Astrocyte of the cerebellum (primary cell): ENCODE data around the gene SF3A2.

Experiments used
- DNase-seq: peaks from one replicate; pipeline ENCODE4 v3.0.0-alpha.2; 2011; ENCODE audit warnings: low read depth
- H3K4me3 ChIP-seq: 2 replicates; pipeline ENCODE4 v1.5.1; 2011; ENCODE audit warnings: mild to moderate bottlenecking, low read depth, low read length, moderate library complexity
- in situ Hi-C: cut with HindIII; loops from 2 replicates; pipeline ENCODE4 v1.10.0; 2017; ENCODE audit warnings: low sequenced_read_pairs
- TF ChIP-seq, protein P1 (sequence below): IDR thresholded peaks from 2 replicates; pipeline ENCODE4 v1.5.1; 2012; ENCODE audit warnings: low read length, low read depth, moderate library complexity, mild to moderate bottlenecking; ENCODE audit errors: missing control alignments

SF3A2 gene

DNA sequence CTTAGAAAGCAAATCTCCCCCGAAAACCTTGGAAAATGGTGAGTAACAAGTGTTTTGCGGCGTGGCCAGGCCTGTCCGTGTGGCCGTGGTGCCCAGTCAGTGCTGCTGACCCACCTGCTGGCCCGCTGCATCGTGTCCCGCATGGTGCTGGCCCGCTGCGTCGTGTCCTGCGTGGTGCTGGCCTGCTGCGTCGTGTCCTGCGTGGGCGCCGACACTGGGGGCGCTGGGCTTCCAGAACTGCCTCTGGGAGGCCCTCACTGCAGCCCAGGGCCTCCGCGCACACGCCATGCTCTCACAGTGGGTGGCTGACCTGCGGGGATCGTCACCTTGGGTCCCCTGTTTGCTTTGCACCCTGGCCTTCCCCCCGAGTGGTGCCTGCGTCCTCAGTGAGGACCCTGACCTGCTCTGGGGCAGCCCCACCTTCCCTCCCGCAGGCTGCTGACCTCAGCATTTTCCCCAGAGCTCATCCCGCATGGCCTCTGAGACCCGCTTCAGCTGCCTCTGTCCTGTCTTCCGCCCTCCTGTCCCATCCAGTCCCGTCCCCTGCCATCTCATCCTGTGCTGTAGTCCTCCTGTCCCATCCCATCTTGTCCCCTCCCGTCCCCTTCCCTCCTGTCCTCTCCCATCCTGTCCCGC is 11.1 kb upstream of the SF3A2 start:
- TF ChIP-seq, protein P1, sequence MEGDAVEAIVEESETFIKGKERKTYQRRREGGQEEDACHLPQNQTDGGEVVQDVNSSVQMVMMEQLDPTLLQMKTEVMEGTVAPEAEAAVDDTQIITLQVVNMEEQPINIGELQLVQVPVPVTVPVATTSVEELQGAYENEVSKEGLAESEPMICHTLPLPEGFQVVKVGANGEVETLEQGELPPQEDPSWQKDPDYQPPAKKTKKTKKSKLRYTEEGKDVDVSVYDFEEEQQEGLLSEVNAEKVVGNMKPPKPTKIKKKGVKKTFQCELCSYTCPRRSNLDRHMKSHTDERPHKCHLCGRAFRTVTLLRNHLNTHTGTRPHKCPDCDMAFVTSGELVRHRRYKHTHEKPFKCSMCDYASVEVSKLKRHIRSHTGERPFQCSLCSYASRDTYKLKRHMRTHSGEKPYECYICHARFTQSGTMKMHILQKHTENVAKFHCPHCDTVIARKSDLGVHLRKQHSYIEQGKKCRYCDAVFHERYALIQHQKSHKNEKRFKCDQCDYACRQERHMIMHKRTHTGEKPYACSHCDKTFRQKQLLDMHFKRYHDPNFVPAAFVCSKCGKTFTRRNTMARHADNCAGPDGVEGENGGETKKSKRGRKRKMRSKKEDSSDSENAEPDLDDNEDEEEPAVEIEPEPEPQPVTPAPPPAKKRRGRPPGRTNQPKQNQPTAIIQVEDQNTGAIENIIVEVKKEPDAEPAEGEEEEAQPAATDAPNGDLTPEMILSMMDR = no peak
- DNase-seq = no peak
- in situ Hi-C loops = no loop called here

DNA sequence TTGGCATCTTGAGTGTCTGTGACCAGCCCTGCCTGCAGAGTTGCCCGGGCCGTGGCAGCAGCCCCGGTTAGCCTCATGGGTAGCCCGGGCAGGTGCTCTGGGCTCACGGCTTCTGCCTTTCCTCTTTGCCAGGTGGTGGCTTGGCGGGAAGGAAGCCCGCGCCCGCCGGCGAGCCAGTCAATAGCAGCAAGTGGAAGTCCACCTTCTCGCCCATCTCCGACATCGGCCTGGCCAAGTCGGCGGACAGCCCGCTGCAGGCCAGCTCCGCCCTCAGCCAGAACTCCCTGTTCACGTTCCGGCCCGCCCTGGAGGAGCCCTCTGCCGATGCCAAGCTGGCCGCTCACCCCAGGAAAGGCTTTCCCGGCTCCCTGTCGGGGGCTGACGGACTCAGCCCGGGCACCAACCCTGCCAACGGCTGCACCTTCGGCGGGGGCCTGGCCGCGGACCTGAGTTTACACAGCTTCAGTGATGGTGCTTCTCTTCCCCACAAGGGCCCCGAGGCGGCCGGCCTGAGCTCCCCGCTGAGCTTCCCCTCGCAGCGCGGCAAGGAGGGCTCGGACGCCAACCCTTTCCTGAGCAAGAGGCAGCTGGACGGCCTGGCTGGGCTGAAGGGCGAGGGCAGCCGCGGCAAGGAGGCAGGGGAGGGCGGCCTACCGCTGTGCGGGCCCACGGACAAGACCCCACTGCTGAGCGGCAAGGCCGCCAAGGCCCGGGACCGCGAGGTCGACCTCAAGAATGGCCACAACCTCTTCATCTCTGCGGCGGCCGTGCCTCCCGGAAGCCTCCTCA is 10.4 kb upstream of the SF3A2 start:
- in situ Hi-C loops = no loop called here
- no peak overlapping the region for H3K4me3 ChIP-seq
- DNase-seq = no peak
- TF ChIP-seq, protein P1 = no peak

More for the DNA sequence above, 11.1 kb upstream of the SF3A2 start:
- H3K4me3 ChIP-seq = no peak overlapping the region

DNA sequence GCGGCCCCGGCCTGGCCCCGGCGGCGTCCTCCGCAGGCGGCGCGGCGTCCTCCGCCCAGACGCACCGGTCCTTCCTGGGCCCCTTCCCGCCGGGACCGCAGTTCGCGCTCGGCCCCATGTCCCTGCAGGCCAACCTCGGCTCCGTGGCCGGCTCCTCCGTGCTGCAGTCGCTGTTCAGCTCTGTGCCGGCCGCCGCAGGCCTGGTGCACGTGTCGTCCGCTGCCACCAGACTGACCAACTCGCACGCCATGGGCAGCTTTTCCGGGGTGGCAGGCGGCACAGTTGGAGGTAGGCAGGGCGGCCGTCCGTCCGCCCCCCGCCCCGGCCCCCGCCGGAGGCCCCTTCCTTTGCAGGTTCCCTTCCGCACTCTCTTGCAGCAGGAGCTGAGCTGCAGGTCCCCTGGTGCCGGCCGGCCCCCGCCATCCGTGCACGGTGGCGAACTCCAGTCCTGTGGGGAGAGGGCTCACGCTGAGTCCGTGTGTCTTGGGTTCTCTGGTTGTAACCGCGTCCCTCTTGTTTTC is 9.7 kb upstream of the SF3A2 start:
- in situ Hi-C loops = no loop called here
- TF ChIP-seq, protein P1 = no peak
- no peak overlapping the region for H3K4me3 ChIP-seq

DNA sequence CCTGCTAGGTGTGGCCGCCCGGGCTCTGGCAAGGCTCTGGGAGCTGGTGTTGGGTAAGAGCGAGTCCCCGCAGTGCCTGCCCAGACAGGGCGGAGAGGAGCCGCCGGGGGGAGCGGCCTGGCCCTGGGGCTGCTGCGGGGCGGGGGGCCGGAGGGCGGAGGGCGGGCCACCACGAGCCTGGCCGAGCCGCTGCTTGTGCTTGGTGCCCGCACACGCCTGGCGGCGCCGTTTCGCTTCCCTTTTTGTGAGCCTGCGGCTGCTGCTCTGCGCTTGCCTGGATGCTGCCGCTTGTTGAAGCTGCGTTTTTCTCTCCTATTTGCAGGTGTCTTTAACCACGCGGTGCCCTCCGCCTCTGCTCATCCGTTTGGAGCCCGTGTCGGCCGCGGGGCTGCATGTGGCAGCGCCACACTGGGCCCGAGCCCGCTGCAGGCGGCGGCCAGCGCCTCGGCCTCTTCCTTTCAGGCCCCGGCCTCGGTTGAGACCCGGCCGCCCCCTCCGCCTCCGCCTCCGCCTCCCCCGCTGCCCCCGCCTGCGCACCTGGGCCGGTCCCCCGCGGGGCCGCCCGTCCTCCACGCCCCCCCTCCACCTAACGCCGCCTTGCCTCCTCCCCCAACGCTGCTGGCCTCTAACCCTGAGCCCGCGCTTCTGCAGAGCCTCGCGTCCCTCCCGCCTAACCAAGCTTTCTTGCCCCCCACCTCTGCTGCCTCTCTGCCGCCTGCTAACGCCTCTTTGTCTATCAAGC is 9.0 kb upstream of the SF3A2 start:
- DNase-seq = no peak
- in situ Hi-C loops = no loop called here
- TF ChIP-seq, protein P1 = no peak
- H3K4me3 ChIP-seq = no peak overlapping the region

More for the DNA sequence above, 9.7 kb upstream of the SF3A2 start:
- DNase-seq = no peak

DNA sequence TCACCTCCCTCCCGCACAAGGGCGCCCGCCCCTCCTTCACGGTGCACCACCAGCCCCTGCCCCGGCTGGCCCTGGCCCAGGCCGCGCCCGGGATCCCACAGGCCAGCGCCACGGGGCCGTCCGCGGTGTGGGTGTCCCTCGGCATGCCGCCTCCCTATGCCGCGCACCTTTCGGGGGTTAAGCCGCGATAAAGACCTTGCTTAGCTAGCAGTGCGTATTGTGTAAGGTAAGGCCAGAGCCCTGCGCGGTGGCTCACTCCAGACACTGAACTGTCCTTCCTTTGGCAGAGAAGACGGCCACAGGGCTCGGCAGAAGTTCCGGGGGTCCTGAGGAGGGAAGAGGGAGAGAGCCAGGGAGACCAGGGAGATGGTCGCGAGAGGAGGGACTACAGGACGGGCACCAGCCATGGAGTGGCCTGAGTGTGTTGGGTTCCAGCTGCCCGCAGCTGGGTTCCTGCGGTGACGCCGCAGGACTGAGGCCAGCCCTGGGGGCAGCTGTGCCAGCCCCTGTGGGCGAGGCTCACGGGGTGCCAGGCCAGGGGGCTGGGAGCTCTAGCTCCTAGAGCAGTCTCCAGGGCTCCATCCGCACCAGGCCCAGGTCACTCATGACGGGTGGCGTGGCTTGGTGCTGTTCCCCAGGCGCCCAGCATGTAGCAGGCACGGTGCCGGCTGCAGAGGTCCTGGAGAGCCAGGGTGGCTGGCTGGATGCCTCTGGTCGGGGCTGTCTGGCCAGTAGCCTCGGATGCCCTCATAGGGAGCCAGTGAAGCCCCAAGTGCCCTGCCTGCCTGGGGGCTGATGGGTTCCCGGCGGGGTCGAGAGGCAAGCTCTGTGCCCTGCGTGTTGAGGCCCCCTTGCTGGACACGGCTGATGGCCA is 8.2 kb upstream of the SF3A2 start:
- H3K4me3 ChIP-seq = no peak overlapping the region
- in situ Hi-C loops = no loop called here
- TF ChIP-seq, protein P1 = no peak
- DNase-seq = no peak
